GM13977 (cell line): Measurements from ENCODE around the gene FAM174C.

Source experiments
- DNase-seq: peaks from one replicate; pipeline ENCODE4 v3.0.0; 2012; ENCODE audit warnings: low spot score
- CTCF ChIP-seq: IDR thresholded peaks from 2 replicates; pipeline ENCODE4 v1.5.1; 2012; ENCODE audit warnings: mild to moderate bottlenecking, control low read depth; ENCODE audit not compliant: insufficient read depth; ENCODE audit errors: extremely low read depth, missing control alignments
- in situ Hi-C: fragments of 300-500 bp; cut with MboI; formaldehyde crosslinking; loops from one replicate; pipeline ENCODE4 v1.12.0; 2022; ENCODE audit warnings: low sequenced_read_pairs, low pct_unique_long_range_greater_than_20kb, mixed read lengths, inconsistent platforms; ENCODE audit not compliant: unreplicated experiment

Gene FAM174C

GRCh38 chr19:1287354-1288225 is 12.3 kb downstream of the FAM174C start:
- no peak for TF ChIP-seq CTCF
- DNase-seq = no peak
- in situ Hi-C loops = loop anchor here (25.0 kb wide), 1 partner anchor 100 kb away; the partner anchor contains the start of gene NDUFS7

- in situ Hi-C loops = loop anchor here (25.0 kb wide), 1 partner anchor 99 kb away; the partner anchor contains the start of gene NDUFS7
- no peak for DNase-seq
- no peak for TF ChIP-seq CTCF
Measured at GRCh38 chr19:1288226-1288612, 12.9 kb downstream of the FAM174C start.

GRCh38 chr19:1288833-1289685 is 13.7 kb downstream of the FAM174C start:
- in situ Hi-C loops = loop anchor here (25.0 kb wide), 1 partner anchor 98 kb away; the partner anchor contains the start of gene NDUFS7
- TF ChIP-seq CTCF = no peak
- no peak for DNase-seq

GRCh38 chr19:1289686-1290025 is 14.3 kb downstream of the FAM174C start:
- TF ChIP-seq CTCF = no peak
- in situ Hi-C loops = loop anchor here (25.0 kb wide), 1 partner anchor 98 kb away; the partner anchor contains the start of gene NDUFS7
- no peak for DNase-seq

- no peak for TF ChIP-seq CTCF
- no peak for DNase-seq
- in situ Hi-C loops = loop anchor here (25.0 kb wide), 1 partner anchor 97 kb away; the partner anchor contains the start of gene NDUFS7
Measured at GRCh38 chr19:1290196-1290702, 14.9 kb downstream of the FAM174C start.

- TF ChIP-seq CTCF = no peak
- DNase-seq = no peak
- in situ Hi-C loops = loop anchor here (25.0 kb wide), 1 partner anchor 96 kb away; the partner anchor contains the start of gene NDUFS7
Measured at GRCh38 chr19:1290703-1291651, 15.6 kb downstream of the FAM174C start.
